Measurements from ENCODE around the gene ASB13. TPM values are rescaled to one million over a fixed set of nuclear protein-coding genes. Genes with fewer than 3 reads are reported as not detected.

The ASB13 gene
- total and polyA plus RNA-seq, 2 of the 13 experiments (the other 11 are each of a cell fraction or from before 2014, with no cell fraction given) = 9.3 to 15.4 TPM

GRCh38 chr10:5658871-5659618 lies 7.3 kb downstream of the ASB13 start (continued):
- TF ChIP-seq KIAA2018 (CRISPR knock-in tag; IDR thresholded peaks at IDR 0.05; ENCODE audit: borderline replicate concordance) (no peak), ZNF331 (CRISPR knock-in tag; IDR thresholded peaks at IDR 0.05) (peak; percentile 7; the same call in 1 of the 2 replicates), FOXA1 (IDR thresholded peaks at IDR 0.05) (no peak), FOXA1 (CRISPR knock-in tag; IDR thresholded peaks at IDR 0.05) (peak; percentile 23; the same call in 1 of the 2 replicates), ZNF749 (CRISPR knock-in tag; IDR thresholded peaks at IDR 0.05; ENCODE audit: borderline replicate concordance) (0 out of 2 replicates have a peak, but pooled peaks have one; percentile 51), GABPB1 (CRISPR knock-in tag; IDR thresholded peaks at IDR 0.05) (peak; percentile 57), RNF219 (CRISPR knock-in tag; IDR thresholded peaks at IDR 0.05) (no peak), HOXD1 (CRISPR knock-in tag; IDR thresholded peaks at IDR 0.05) (no peak), ZNF549 (CRISPR knock-in tag; IDR thresholded peaks at IDR 0.05) (peak; percentile 98), PAX8 (CRISPR knock-in tag; IDR thresholded peaks at IDR 0.05; ENCODE audit: borderline replicate concordance) (no peak), PATZ1 (CRISPR knock-in tag; IDR thresholded peaks at IDR 0.05) (peak; percentile 53; the same call in 1 of the 2 replicates), SP4 (CRISPR knock-in tag; IDR thresholded peaks at IDR 0.05) (peak; percentile 80), FOSL1 (CRISPR knock-in tag; IDR thresholded peaks at IDR 0.05; ENCODE audit: borderline replicate concordance) (no peak), PHF8 (CRISPR knock-in tag; IDR thresholded peaks at IDR 0.05) (peak; percentile 38; the same call in 1 of the 2 replicates), SRY (CRISPR knock-in tag; IDR thresholded peaks at IDR 0.05) (no peak), ZNF431 (CRISPR knock-in tag; IDR thresholded peaks at IDR 0.05; ENCODE audit: borderline replicate concordance, low read depth) (0 out of 2 replicates have a peak, but pooled peaks have one; percentile 10), MAX (IDR thresholded peaks at IDR 0.05) (peak; percentile 57)
